Measurements from ENCODE around the gene TPM2. TPM values are rescaled to one million over a fixed set of nuclear protein-coding genes. Genes with fewer than 3 reads are reported as not detected.

The TPM2 gene
- total RNA-seq, 2 experiments from 2014 or later, result 12.0 to 12.8 TPM

GRCh38 chr9:35718721-35719511 is 29.2 kb upstream of the TPM2 start:
- peaks cover 3% of the 10 kb centered on the region for H3K4me1 Mint-ChIP-seq (ENCODE audit: low read depth)
- peaks cover 86% of the 10 kb centered on the region for H3K36me3 Mint-ChIP-seq (ENCODE audit: low read depth)
- CTCF ChIA-PET, result interaction anchor here (1.1 to 23.9 kb wide), 2 partner anchors 9 to 23 kb away, joined by 3 to 209 read pairs; no protein-coding TSS in a partner anchor

GRCh38 chr9:35717132-35717870 is 27.6 kb upstream of the TPM2 start:
- ATAC-seq, result no peak
- Mint-ChIP-seq H3K9me3 (ENCODE audit: insufficient read depth) (no peaks in the 10 kb centered on the region), H3K4me3 (no peak overlapping the region), H3K27ac (no peak overlapping the region), H3K4me1 (ENCODE audit: low read depth) (peaks cover 3% of the 10 kb centered on the region), H3K36me3 (ENCODE audit: low read depth) (peaks cover 85% of the 10 kb centered on the region), H3K27me3 (ENCODE audit: low read depth) (no peaks in the 10 kb centered on the region)
- DNase-seq, result no peak
- ChIA-PET POLR2A (interaction anchor here (0.6 to 1.1 kb wide), 2 partner anchors 15 to 554 kb away, joined by 3 read pairs; partner anchors contain the start of genes CREB3 and TLN1), CTCF (interaction anchor here (1.2 to 23.9 kb wide), 3 partner anchors 11 to 21 kb away, joined by 4 to 209 read pairs (median 6); partner anchors contain the start of genes CREB3 and TLN1)

More at GRCh38 chr9:35718721-35719511, 29.2 kb upstream of the TPM2 start:
- Mint-ChIP-seq H3K4me3 (no peak overlapping the region), H3K9me3 (ENCODE audit: insufficient read depth) (no peaks in the 10 kb centered on the region), H3K27me3 (ENCODE audit: low read depth) (no peaks in the 10 kb centered on the region), H3K27ac (no peak overlapping the region)
- POLR2A ChIA-PET, result no interaction called here
- DNase-seq (no peak), ATAC-seq (no peak)

DNA sequence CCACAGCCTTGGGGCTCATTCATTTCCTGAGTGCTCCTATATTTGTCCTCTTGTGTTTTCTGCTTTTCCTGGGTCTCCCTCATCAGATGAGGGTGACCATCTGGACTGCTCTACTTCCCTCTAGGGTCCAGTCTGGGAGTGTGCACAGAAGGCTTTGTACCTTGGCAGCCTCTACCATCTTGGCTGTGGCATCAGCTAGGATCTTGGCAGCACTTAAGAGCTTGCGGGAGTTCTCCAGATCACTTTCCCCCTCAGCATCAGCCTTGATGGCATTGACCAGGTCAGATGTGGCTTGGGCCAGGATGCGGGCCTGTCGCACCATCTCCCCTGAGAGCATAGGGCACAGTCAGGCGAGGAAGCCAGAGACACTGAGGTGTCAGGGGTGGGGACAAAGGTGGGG is 26.5 kb upstream of the TPM2 start:
- Mint-ChIP-seq H3K27ac (peak overlapping the region; percentile 41), H3K9me3 (ENCODE audit: insufficient read depth) (no peaks in the 10 kb centered on the region), H3K27me3 (ENCODE audit: low read depth) (no peaks in the 10 kb centered on the region), H3K36me3 (ENCODE audit: low read depth) (peaks cover 83% of the 10 kb centered on the region), H3K4me1 (ENCODE audit: low read depth) (peaks cover 3% of the 10 kb centered on the region), H3K4me3 (no peak overlapping the region)
- ChIA-PET POLR2A (no interaction called here), CTCF (interaction anchor here (0.9 to 23.9 kb wide), 3 partner anchors 10 to 20 kb away, joined by 3 to 209 read pairs (median 6); no protein-coding TSS in a partner anchor)
- no peak for DNase-seq
- no peak for ATAC-seq

GRCh38 chr9:35714579-35715252 is 25.0 kb upstream of the TPM2 start:
- no peak for ATAC-seq
- H3K9me3 Mint-ChIP-seq (ENCODE audit: insufficient read depth), result no peaks in the 10 kb centered on the region
- ChIA-PET POLR2A (interaction anchor here (0.7 to 1.7 kb wide), 3 partner anchors 9 to 68 kb away, joined by 3 to 6 read pairs (median 4); no protein-coding TSS in a partner anchor), CTCF (interaction anchor here (1.2 to 23.9 kb wide), 3 partner anchors 13 to 98 kb away, joined by 3 to 209 read pairs (median 16); no protein-coding TSS in a partner anchor)
- peaks cover 3% of the 10 kb centered on the region for H3K4me1 Mint-ChIP-seq (ENCODE audit: low read depth)
- DNase-seq, result no peak
- H3K4me3 Mint-ChIP-seq, result no peak overlapping the region
- no peaks in the 10 kb centered on the region for H3K27me3 Mint-ChIP-seq (ENCODE audit: low read depth)
- H3K36me3 Mint-ChIP-seq (ENCODE audit: low read depth), result peaks cover 82% of the 10 kb centered on the region
- H3K27ac Mint-ChIP-seq, result no peak overlapping the region

DNA sequence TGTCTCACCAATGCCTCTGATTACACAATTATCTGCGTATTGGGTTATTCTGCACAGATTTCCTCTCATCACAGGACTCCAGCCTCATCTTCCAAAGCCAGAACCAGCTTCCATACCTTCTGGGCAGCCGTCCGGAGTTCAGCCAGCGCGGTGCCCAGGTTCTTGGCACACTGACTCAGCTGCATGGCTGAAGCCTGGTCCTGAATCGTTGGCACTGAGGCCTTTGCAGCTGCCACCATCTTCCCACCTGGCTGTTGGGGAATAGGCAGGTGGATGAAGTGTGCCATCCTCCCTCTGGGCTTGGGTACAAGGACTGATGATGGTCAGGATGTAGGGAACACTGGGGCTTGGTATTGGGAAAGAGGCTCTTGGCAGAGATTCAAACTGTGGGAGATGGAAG is 24.4 kb upstream of the TPM2 start:
- CTCF ChIA-PET, result interaction anchor here (1.0 to 23.9 kb wide), 4 partner anchors 13 to 97 kb away, joined by 3 to 209 read pairs (median 10); no protein-coding TSS in a partner anchor
- POLR2A ChIA-PET, result interaction anchor here (1.7 kb wide), 1 partner anchor 12 kb away, joined by 6 read pairs; no protein-coding TSS in a partner anchor
- Mint-ChIP-seq H3K36me3 (ENCODE audit: low read depth) (peaks cover 79% of the 10 kb centered on the region), H3K27me3 (ENCODE audit: low read depth) (no peaks in the 10 kb centered on the region), H3K27ac (no peak overlapping the region), H3K4me3 (no peak overlapping the region), H3K4me1 (ENCODE audit: low read depth) (peaks cover 3% of the 10 kb centered on the region), H3K9me3 (ENCODE audit: insufficient read depth) (no peaks in the 10 kb centered on the region)
- no peak for DNase-seq
- no peak for ATAC-seq

DNA sequence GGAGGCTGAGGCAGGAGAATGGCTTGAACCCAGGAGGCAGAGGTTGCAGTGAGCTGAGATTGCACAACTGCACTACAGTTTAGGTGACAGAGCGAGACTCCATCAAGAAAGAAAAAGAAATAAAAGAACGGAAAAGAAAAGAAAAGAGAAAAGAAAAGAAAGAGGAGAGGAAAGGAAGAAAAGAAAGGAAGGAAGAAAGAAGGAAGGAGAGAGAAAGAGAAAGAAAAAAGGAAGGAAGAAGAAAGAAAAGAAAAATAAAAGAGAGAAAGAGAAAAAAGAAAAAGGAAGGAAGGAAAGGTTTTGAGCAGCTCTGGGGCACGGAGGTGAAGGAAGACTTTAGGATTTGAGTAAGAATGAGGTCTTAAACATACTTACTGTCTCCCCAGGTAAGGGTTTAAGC is 23.9 kb upstream of the TPM2 start:
- Mint-ChIP-seq H3K36me3 (ENCODE audit: low read depth) (peaks cover 82% of the 10 kb centered on the region), H3K9me3 (ENCODE audit: insufficient read depth) (no peaks in the 10 kb centered on the region), H3K4me3 (no peak overlapping the region), H3K4me1 (ENCODE audit: low read depth) (peaks cover 3% of the 10 kb centered on the region), H3K27ac (no peak overlapping the region), H3K27me3 (ENCODE audit: low read depth) (no peaks in the 10 kb centered on the region)
- ChIA-PET CTCF (interaction anchor here (1.0 to 23.9 kb wide), 4 partner anchors 14 to 96 kb away, joined by 3 to 209 read pairs (median 10); no protein-coding TSS in a partner anchor), POLR2A (interaction anchor here (1.3 kb wide), 1 partner anchor 19 kb away, joined by 3 read pairs; the partner anchor contains the start of gene CREB3)
- DNase-seq (no peak), ATAC-seq (no peak)

DNA sequence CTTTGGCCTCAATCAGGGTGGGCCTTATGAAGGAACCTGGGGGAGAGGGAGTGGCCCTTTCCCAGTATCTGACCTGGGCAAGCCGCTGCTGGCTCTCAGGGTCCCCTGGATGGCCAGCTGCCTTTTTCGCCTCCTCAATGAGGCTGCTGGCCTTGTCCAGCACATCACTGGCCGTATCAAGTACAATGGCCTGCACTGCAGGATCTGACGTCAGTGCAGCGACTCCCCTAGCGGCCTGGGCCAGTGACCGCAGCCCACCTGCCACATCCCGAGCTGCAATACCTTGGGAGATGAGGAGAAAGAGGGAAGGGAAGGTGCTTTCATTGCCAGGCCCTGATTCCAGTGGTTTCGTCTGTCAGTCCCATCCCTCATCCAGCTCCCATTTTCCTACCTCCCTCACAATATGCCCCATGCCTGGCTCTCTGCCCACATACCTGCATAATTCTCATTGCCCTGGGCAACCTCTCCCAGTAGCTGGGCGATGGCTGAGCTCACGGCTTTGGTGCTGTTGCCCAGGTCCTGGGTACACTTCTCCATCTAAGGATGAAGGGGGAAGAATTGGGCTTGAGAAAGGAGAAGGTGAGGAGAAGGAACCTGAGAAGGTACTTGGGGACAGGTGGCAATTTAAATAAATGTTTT is 23.2 kb upstream of the TPM2 start:
- H3K27me3 Mint-ChIP-seq (ENCODE audit: low read depth), result no peaks in the 10 kb centered on the region
- H3K4me1 Mint-ChIP-seq (ENCODE audit: low read depth), result peaks cover 3% of the 10 kb centered on the region
- H3K9me3 Mint-ChIP-seq (ENCODE audit: insufficient read depth), result no peaks in the 10 kb centered on the region
- POLR2A ChIA-PET, result interaction anchor here (0.6 to 1.3 kb wide), 2 partner anchors 19 to 57 kb away, joined by 3 read pairs; partner anchors contain the start of gene CREB3
- CTCF ChIA-PET, result interaction anchor here (1.0 to 23.9 kb wide), 4 partner anchors 15 to 54 kb away, joined by 3 to 209 read pairs (median 10); no protein-coding TSS in a partner anchor
- H3K36me3 Mint-ChIP-seq (ENCODE audit: low read depth), result peaks cover 82% of the 10 kb centered on the region
- ATAC-seq (no peak), DNase-seq (no peak)
- no peak overlapping the region for H3K27ac Mint-ChIP-seq
- H3K4me3 Mint-ChIP-seq, result no peak overlapping the region

GRCh38 chr9:35711501-35712428 is 22.0 kb upstream of the TPM2 start:
- Mint-ChIP-seq H3K36me3 (ENCODE audit: low read depth) (peaks cover 82% of the 10 kb centered on the region), H3K4me1 (ENCODE audit: low read depth) (peaks cover 3% of the 10 kb centered on the region), H3K4me3 (no peak overlapping the region), H3K9me3 (ENCODE audit: insufficient read depth) (no peaks in the 10 kb centered on the region), H3K27me3 (ENCODE audit: low read depth) (no peaks in the 10 kb centered on the region), H3K27ac (peak overlapping the region; percentile 45)
- ATAC-seq (no peak), DNase-seq (no peak)
- POLR2A ChIA-PET, result interaction anchor here (0.6 kb wide), 1 partner anchor 58 kb away, joined by 3 read pairs; no protein-coding TSS in a partner anchor
- CTCF ChIA-PET, result interaction anchor here (1.2 to 23.9 kb wide), 3 partner anchors 16 to 53 kb away, joined by 3 to 209 read pairs (median 16); no protein-coding TSS in a partner anchor

- H3K9me3 Mint-ChIP-seq (ENCODE audit: insufficient read depth), result no peaks in the 10 kb centered on the region
- peaks cover 84% of the 10 kb centered on the region for H3K36me3 Mint-ChIP-seq (ENCODE audit: low read depth)
- ChIA-PET POLR2A (no interaction called here), CTCF (interaction anchor here (1.0 to 23.9 kb wide), 2 partner anchors 15 to 94 kb away, joined by 3 to 209 read pairs; no protein-coding TSS in a partner anchor)
- DNase-seq (no peak), ATAC-seq (no peak)
- H3K27me3 Mint-ChIP-seq (ENCODE audit: low read depth), result no peaks in the 10 kb centered on the region
- H3K4me1 Mint-ChIP-seq (ENCODE audit: low read depth), result no peaks in the 10 kb centered on the region
- no peak overlapping the region for H3K4me3 Mint-ChIP-seq
- H3K27ac Mint-ChIP-seq, result no peak overlapping the region
Observed at GRCh38 chr9:35710818-35711500, 21.2 kb upstream of the TPM2 start.

Data from activated CD8-positive, alpha-beta T cell treated with anti-CD3 and anti-CD28 coated beads, Interleukin-2, amount 10 ng/mL, durations not matched to agents 7 days and 5 days (primary cell).